Astrocyte (in vitro differentiated cells and primary cell): Measurements from ENCODE around the gene SUPT7L. TPM values are rescaled to one million over a fixed set of nuclear protein-coding genes. Genes with fewer than 3 reads are reported as not detected.
A peak's percentile ranks its signal among the peaks of the same experiment; 100 is the strongest.

Source experiments
- DNase-seq: peaks from one replicate; pipeline ENCODE4 v3.0.0-alpha.2; 2010; ENCODE audit warnings: low read depth
- FAIRE-seq: peaks from 2 replicates; lab custom pipeline; 2011; peaks lifted over from hg19 to GRCh38; lab: Jason Lieb, UNC
- H2AFZ ChIP-seq: 2 replicates; pipeline ENCODE4 v1.6.0; 2012; ENCODE audit warnings: low read depth, low read length, inconsistent platforms
- H3K27ac ChIP-seq: 2 replicates; pipeline ENCODE4 v1.5.1; 2011; ENCODE audit warnings: low read depth, low read length, inconsistent platforms
- H3K27me3 ChIP-seq: 2 replicates; pipeline ENCODE4 v1.6.0; 2011; ENCODE audit warnings: low read length, inconsistent platforms; ENCODE audit not compliant: insufficient read depth
- H3K36me3 ChIP-seq: 2 replicates; pipeline ENCODE4 v1.5.1; 2011; ENCODE audit warnings: low read length, inconsistent platforms; ENCODE audit not compliant: insufficient read depth
- H3K4me1 ChIP-seq: 2 replicates; pipeline ENCODE4 v1.5.1; 2011; ENCODE audit warnings: low read length, inconsistent platforms; ENCODE audit not compliant: insufficient read depth
- H3K4me2 ChIP-seq: 2 replicates; pipeline ENCODE4 v1.6.0; 2012; ENCODE audit warnings: low read length, inconsistent platforms
- H3K4me3 ChIP-seq: 2 replicates; pipeline ENCODE4 v1.5.1; 2011; ENCODE audit warnings: low read depth, mild to moderate bottlenecking, low read length, inconsistent platforms; ENCODE audit not compliant: insufficient read depth
- H3K79me2 ChIP-seq: 2 replicates; pipeline ENCODE4 v1.6.0; 2012; ENCODE audit warnings: mild to moderate bottlenecking, low read length, inconsistent platforms; ENCODE audit not compliant: insufficient read depth
- H3K9ac ChIP-seq: 2 replicates; pipeline ENCODE4 v1.6.0; 2012; ENCODE audit warnings: mild to moderate bottlenecking, low read length, inconsistent platforms
- H3K9me3 ChIP-seq: 2 replicates; pipeline ENCODE4 v1.5.1; 2012; ENCODE audit warnings: low read depth, mild to moderate bottlenecking, low read length, inconsistent platforms; ENCODE audit not compliant: insufficient read depth
- H4K20me1 ChIP-seq: 2 replicates; pipeline ENCODE4 v1.6.0; 2012; ENCODE audit warnings: low read length, inconsistent platforms; ENCODE audit not compliant: insufficient read depth
- H3K27ac Mint-ChIP-seq: one replicate; pipeline ENCODE4 v1.8.0; 2021; ENCODE audit warnings: mild to moderate bottlenecking, mixed read lengths; ENCODE audit not compliant: unreplicated experiment
- H3K27me3 Mint-ChIP-seq: one replicate; pipeline ENCODE4 v1.8.0; 2021; ENCODE audit warnings: low read depth, mixed read lengths; ENCODE audit not compliant: unreplicated experiment
- H3K36me3 Mint-ChIP-seq: one replicate; pipeline ENCODE4 v1.8.0; 2021; ENCODE audit warnings: low read depth, mixed read lengths; ENCODE audit not compliant: unreplicated experiment
- H3K4me1 Mint-ChIP-seq: one replicate; pipeline ENCODE4 v1.8.0; 2021; ENCODE audit warnings: low read depth, mixed read lengths; ENCODE audit not compliant: unreplicated experiment
- H3K4me3 Mint-ChIP-seq: one replicate; pipeline ENCODE4 v1.8.0; 2021; ENCODE audit warnings: mild to moderate bottlenecking, moderate library complexity, mixed read lengths; ENCODE audit not compliant: unreplicated experiment
- H3K9me3 Mint-ChIP-seq: one replicate; pipeline ENCODE4 v1.8.0; 2021; ENCODE audit warnings: mild to moderate bottlenecking, mixed read lengths; ENCODE audit not compliant: unreplicated experiment
- CTCF ChIP-seq: IDR thresholded peaks from 2 replicates; pipeline ENCODE4 v1.5.1; 2011; ENCODE audit warnings: low read depth, mild to moderate bottlenecking, inconsistent platforms, low read length, moderate library complexity; ENCODE audit not compliant: insufficient read depth
- EZH2 ChIP-seq: IDR thresholded peaks from 2 replicates; pipeline ENCODE4 v1.6.1; 2012; ENCODE audit warnings: mild to moderate bottlenecking, low read length, inconsistent platforms; ENCODE audit not compliant: insufficient read depth
- total RNA-seq: library from RNA; stranded (reverse); gene quantifications from 2 replicates; pipeline ENCODE4 v1.2.1, GENCODE V29; 2021

Gene SUPT7L
- total RNA-seq, 1 donor from 2014 or later = 27.8 TPM

GRCh38 chr2:27661371-27661770, 2.0 kb downstream of the SUPT7L start:
- H3K27ac ChIP-seq = no peak overlapping the region
- DNase-seq (no peak), FAIRE-seq (no peak)
- no peak overlapping the region for H3K27ac Mint-ChIP-seq
- peaks cover 60% of the 10 kb centered on the region for H3K79me2 ChIP-seq
- peaks cover 20% of the 10 kb centered on the region for H3K4me1 Mint-ChIP-seq
- H3K9me3 ChIP-seq = no peaks in the 10 kb centered on the region
- H3K4me2 ChIP-seq = no peak overlapping the region
- H4K20me1 ChIP-seq = no peaks in the 10 kb centered on the region
- no peaks in the 10 kb centered on the region for H3K27me3 Mint-ChIP-seq
- H3K4me3 Mint-ChIP-seq = no peak overlapping the region
- H3K9ac ChIP-seq = no peak overlapping the region
- peaks cover 20% of the 10 kb centered on the region for H3K4me1 ChIP-seq
- H3K36me3 Mint-ChIP-seq = peaks cover 3% of the 10 kb centered on the region
- no peak for TF ChIP-seq EZH2
- TF ChIP-seq CTCF = no peak
- H3K36me3 ChIP-seq = peaks cover 28% of the 10 kb centered on the region
- no peaks in the 10 kb centered on the region for H3K27me3 ChIP-seq
- H3K4me3 ChIP-seq = no peak overlapping the region
- H2AFZ ChIP-seq = no peak overlapping the region
- H3K9me3 Mint-ChIP-seq = no peaks in the 10 kb centered on the region

DNA sequence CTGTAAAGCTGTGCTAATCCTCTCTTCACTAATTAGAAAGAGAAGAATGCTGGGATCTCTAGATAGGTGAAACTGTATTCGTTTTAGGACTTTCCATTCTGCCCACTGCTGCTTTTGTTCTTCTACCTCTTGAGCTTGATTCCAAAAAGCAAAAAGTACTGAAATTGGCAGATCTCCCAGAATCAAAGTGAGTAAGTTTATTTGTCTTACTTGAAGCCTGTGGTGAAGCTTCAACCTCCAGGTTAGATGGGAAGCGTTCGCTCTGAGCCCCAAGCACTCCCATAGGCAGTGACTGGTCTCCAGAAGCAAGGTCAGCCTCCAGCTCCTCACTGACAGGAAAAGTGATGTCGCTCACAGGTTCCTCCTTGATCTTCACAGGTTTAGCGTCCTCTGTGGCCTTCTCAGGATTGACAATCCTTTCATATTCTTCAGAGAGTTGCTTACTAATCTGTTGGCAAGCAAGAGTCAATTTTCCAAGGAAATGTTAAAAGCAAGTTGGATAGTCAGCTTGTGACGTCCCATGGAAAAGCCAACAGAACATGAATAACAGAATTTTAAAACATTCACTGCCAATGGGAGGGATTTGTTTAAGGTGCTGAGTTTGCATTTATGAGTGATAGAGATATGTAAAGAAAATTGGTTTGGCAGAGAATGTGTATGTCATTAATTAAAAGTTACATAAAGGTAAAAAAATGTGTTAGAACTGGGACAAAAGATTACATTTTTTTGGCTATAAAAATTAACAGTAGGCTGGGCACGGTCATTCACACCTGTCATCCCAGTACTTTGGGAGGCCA, 8.1 kb downstream of the SUPT7L start:
- DNase-seq (peak; percentile 95), FAIRE-seq (no peak)
- H3K4me3 ChIP-seq = no peak overlapping the region
- peaks cover 23% of the 10 kb centered on the region for H4K20me1 ChIP-seq
- H3K36me3 ChIP-seq = peaks cover 47% of the 10 kb centered on the region
- H3K27me3 ChIP-seq = no peaks in the 10 kb centered on the region
- Mint-ChIP-seq H3K27ac (peak overlapping the region; percentile 61), H3K9me3 (no peaks in the 10 kb centered on the region), H3K27me3 (no peaks in the 10 kb centered on the region), H3K4me1 (peaks cover 22% of the 10 kb centered on the region), H3K36me3 (peaks cover 7% of the 10 kb centered on the region), H3K4me3 (no peak overlapping the region)
- no peaks in the 10 kb centered on the region for H3K9me3 ChIP-seq
- H3K79me2 ChIP-seq = peaks cover 8% of the 10 kb centered on the region
- TF ChIP-seq CTCF (peak; percentile 7), EZH2 (no peak)
- H3K4me1 ChIP-seq = peaks cover 28% of the 10 kb centered on the region
- H2AFZ ChIP-seq = no peak overlapping the region
- peak overlapping the region; percentile 46 for H3K27ac ChIP-seq
- peak overlapping the region; percentile 34 for H3K4me2 ChIP-seq
- no peak overlapping the region for H3K9ac ChIP-seq

DNA sequence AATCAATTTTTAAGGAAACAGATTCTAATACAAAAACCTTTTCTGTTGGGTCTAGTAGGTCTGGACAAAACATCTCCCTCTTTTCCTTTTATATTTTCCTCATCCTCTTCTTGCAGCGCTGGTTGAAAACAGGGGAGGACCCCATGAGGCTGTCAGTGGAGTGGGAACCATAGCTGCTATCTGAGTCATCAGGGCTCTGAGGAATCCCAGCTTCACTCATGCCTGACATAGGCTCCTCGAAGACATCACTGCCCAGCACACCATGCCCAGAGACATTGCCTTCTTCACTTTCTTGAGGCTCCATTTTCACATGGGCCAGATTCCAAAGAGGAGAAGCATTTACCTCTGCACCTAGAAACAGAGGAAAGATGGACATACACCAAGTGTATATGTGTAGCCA, 10.0 kb downstream of the SUPT7L start:
- Histone ChIP-seq H3K4me3 (no peak overlapping the region), H3K4me1 (peaks cover 28% of the 10 kb centered on the region), H3K27me3 (no peaks in the 10 kb centered on the region), H3K4me2 (no peak overlapping the region), H2AFZ (no peak overlapping the region), H3K9ac (no peak overlapping the region), H3K79me2 (peaks cover 2% of the 10 kb centered on the region), H3K9me3 (no peaks in the 10 kb centered on the region), H3K36me3 (peaks cover 56% of the 10 kb centered on the region), H4K20me1 (peaks cover 23% of the 10 kb centered on the region), H3K27ac (peak overlapping the region; percentile 15)
- DNase-seq (no peak), FAIRE-seq (no peak)
- peaks cover 16% of the 10 kb centered on the region for H3K4me1 Mint-ChIP-seq
- H3K27ac Mint-ChIP-seq = no peak overlapping the region
- H3K36me3 Mint-ChIP-seq = peaks cover 11% of the 10 kb centered on the region
- no peak for TF ChIP-seq CTCF
- TF ChIP-seq EZH2 = no peak
- no peaks in the 10 kb centered on the region for H3K27me3 Mint-ChIP-seq
- H3K4me3 Mint-ChIP-seq = no peak overlapping the region
- no peaks in the 10 kb centered on the region for H3K9me3 Mint-ChIP-seq
